Caco-2 (cell line): ENCODE results near the gene RNF112. TPM values are rescaled to one million over a fixed set of nuclear protein-coding genes. Genes with fewer than 3 reads are reported as not detected.
"Not testable (repeated sequence)": the region's sequence is repeated elsewhere in the genome, so short reads cannot be mapped to it uniquely, and the experiment has no call there.

Experiments
- BruUV-seq: library from RNA; stranded (reverse); fragments of 400-500 nt; replicated peaks from 2 replicates; lab custom pipeline; 2021; lab: Mats Ljungman, UMichigan
- CTCF ChIA-PET: fragments of 300-600 bp; sonication (Branson Sonifier 250); formaldehyde crosslinking; loops from one replicate; lab custom pipeline; 2022; ENCODE audit warnings: antibody characterized with exemption; lab: Charles Lee
- POLR2A ChIA-PET: fragments of 300-600 bp; sonication (Branson Sonifier 250); formaldehyde crosslinking; loops from one replicate; lab custom pipeline; 2022; ENCODE audit warnings: antibody characterized with exemption; lab: Charles Lee
- DNase-seq, 2 experiments: peaks; one replicate each; pipeline versions ENCODE4 v3.0.0 to v3.0.0-alpha.2; 2020 to 2022
- H3K27me3 ChIP-seq: replicated peaks from 2 replicates; pipeline ENCODE4 v1.6.0; 2011; ENCODE audit warnings: low read length; ENCODE audit not compliant: control insufficient read depth, insufficient read depth
- H3K36me3 ChIP-seq: 2 replicates; pipeline ENCODE4 v1.5.1; 2011; ENCODE audit warnings: low read length; ENCODE audit not compliant: control insufficient read depth, insufficient read depth
- H3K4me1 ChIP-seq: fragments of 250-450 bp; sonication (Bioruptor Pico); 2 replicates; pipeline ENCODE4 v1.5.1; 2020; ENCODE audit warnings: mild to moderate bottlenecking
- H3K4me3 ChIP-seq: 2 replicates; pipeline ENCODE4 v1.5.1; 2011; ENCODE audit warnings: low read depth, mild to moderate bottlenecking, control low read depth, low read length
- H3K9me3 ChIP-seq: fragments of 250-450 bp; sonication (Bioruptor Pico); 2 replicates; pipeline ENCODE4 v1.5.1; 2020; ENCODE audit warnings: mild to moderate bottlenecking, moderate library complexity
- H3K27ac Mint-ChIP-seq: one replicate; pipeline ENCODE4 v1.8.0; 2022; ENCODE audit warnings: mixed read lengths; ENCODE audit not compliant: unreplicated experiment
- H3K27me3 Mint-ChIP-seq: one replicate; pipeline ENCODE4 v1.8.0; 2022; ENCODE audit warnings: mixed read lengths; ENCODE audit not compliant: insufficient read depth, unreplicated experiment
- H3K36me3 Mint-ChIP-seq: one replicate; pipeline ENCODE4 v1.8.0; 2022; ENCODE audit warnings: mild to moderate bottlenecking, mixed read lengths; ENCODE audit not compliant: insufficient read depth, unreplicated experiment
- H3K4me1 Mint-ChIP-seq: one replicate; pipeline ENCODE4 v1.8.0; 2022; ENCODE audit warnings: low read depth, mixed read lengths; ENCODE audit not compliant: unreplicated experiment
- H3K4me3 Mint-ChIP-seq: one replicate; pipeline ENCODE4 v1.8.0; 2022; ENCODE audit warnings: mild to moderate bottlenecking, moderate library complexity, mixed read lengths; ENCODE audit not compliant: unreplicated experiment
- H3K9me3 Mint-ChIP-seq: one replicate; pipeline ENCODE4 v1.8.0; 2022; ENCODE audit warnings: mixed read lengths; ENCODE audit not compliant: unreplicated experiment
- intact Hi-C: fragments of 100-400 bp; cut with micrococcal nuclease; formaldehyde crosslinking; loops from one replicate; pipeline ENCODE4 v1.10.0; 2022; ENCODE audit not compliant: unreplicated experiment
- total RNA-seq: library from RNA; stranded (reverse); gene quantifications from 2 replicates; pipeline ENCODE4 v1.2.3, GENCODE V29; 2022
- TF ChIP-seq, protein P1 (sequence below), 2 experiments: fragments of 200-600 bp in 1 of 2; IDR thresholded peaks; 1 replicate in 1 of 2; 2 replicates in 1 of 2; pipeline versions ENCODE4 v1.5.1 to v1.8.0; 2011 to 2022; ENCODE audit warnings: antibody characterized with exemption in 1 of 2, control low read depth in 1 of 2, inconsistent platforms in 1 of 2, low read depth in 1 of 2, low read length in 1 of 2, mild to moderate bottlenecking in 1 of 2, moderate library complexity in 1 of 2; ENCODE audit not compliant: insufficient read depth in 1 of 2, severe bottlenecking in 1 of 2, unreplicated experiment in 1 of 2

The RNF112 gene
- total RNA-seq, 1 experiment from 2014 or later = not detected

- no peak for DNase-seq
- BruUV-seq = no TSS peak
- TF ChIP-seq, protein P1, sequence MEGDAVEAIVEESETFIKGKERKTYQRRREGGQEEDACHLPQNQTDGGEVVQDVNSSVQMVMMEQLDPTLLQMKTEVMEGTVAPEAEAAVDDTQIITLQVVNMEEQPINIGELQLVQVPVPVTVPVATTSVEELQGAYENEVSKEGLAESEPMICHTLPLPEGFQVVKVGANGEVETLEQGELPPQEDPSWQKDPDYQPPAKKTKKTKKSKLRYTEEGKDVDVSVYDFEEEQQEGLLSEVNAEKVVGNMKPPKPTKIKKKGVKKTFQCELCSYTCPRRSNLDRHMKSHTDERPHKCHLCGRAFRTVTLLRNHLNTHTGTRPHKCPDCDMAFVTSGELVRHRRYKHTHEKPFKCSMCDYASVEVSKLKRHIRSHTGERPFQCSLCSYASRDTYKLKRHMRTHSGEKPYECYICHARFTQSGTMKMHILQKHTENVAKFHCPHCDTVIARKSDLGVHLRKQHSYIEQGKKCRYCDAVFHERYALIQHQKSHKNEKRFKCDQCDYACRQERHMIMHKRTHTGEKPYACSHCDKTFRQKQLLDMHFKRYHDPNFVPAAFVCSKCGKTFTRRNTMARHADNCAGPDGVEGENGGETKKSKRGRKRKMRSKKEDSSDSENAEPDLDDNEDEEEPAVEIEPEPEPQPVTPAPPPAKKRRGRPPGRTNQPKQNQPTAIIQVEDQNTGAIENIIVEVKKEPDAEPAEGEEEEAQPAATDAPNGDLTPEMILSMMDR (IDR thresholded peaks at IDR 0.05; ENCODE audit: insufficient read depth in 1 of 2, low read depth in 1 of 2, low read length in 1 of 2, severe bottlenecking in 1 of 2, unreplicated experiment in 1 of 2) = no peak
- no peaks in the 10 kb centered on the region; the same call in 1 of the 2 replicates for H3K27me3 ChIP-seq
- H3K27me3 Mint-ChIP-seq = peaks cover 2% of the 10 kb centered on the region
- no peaks in the 10 kb centered on the region for H3K9me3 Mint-ChIP-seq
- no peaks in the 10 kb centered on the region for H3K36me3 ChIP-seq
- H3K4me1 Mint-ChIP-seq = no peaks in the 10 kb centered on the region
- intact Hi-C loops = no loop called here
- no peak overlapping the region for H3K27ac Mint-ChIP-seq
- POLR2A ChIA-PET = no interaction called here
- no peaks in the 10 kb centered on the region for H3K4me1 ChIP-seq
- H3K4me3 ChIP-seq = no peak overlapping the region
- CTCF ChIA-PET = interaction anchor here (2.7 kb wide), 1 partner anchor 94 kb away, joined by 7 read pairs; the partner anchor contains the start of gene B9D1
- H3K4me3 Mint-ChIP-seq = no peak overlapping the region
- H3K9me3 ChIP-seq = no peaks in the 10 kb centered on the region
- H3K36me3 Mint-ChIP-seq = no peaks in the 10 kb centered on the region
Measured at GRCh38 chr17:19457046-19457445, 46.0 kb downstream of the RNF112 start.

GRCh38 chr17:19457830-19458271 lies 46.8 kb downstream of the RNF112 start:
- no peaks in the 10 kb centered on the region for H3K9me3 ChIP-seq
- BruUV-seq = no TSS peak
- no peaks in the 10 kb centered on the region for H3K4me1 Mint-ChIP-seq
- no peak overlapping the region for H3K4me3 Mint-ChIP-seq
- H3K36me3 ChIP-seq = no peaks in the 10 kb centered on the region
- POLR2A ChIA-PET = no interaction called here
- H3K27ac Mint-ChIP-seq = no peak overlapping the region
- H3K36me3 Mint-ChIP-seq = no peaks in the 10 kb centered on the region
- DNase-seq = no peak
- H3K27me3 ChIP-seq = no peaks in the 10 kb centered on the region
- peaks cover 2% of the 10 kb centered on the region for H3K27me3 Mint-ChIP-seq
- H3K4me1 ChIP-seq = no peaks in the 10 kb centered on the region
- CTCF ChIA-PET = interaction anchor here (2.7 kb wide), 1 partner anchor 95 kb away, joined by 7 read pairs; the partner anchor contains the start of gene B9D1
- no peak overlapping the region for H3K4me3 ChIP-seq
- intact Hi-C loops = no loop called here
- H3K9me3 Mint-ChIP-seq = no peaks in the 10 kb centered on the region
- TF ChIP-seq, protein P1 (IDR thresholded peaks at IDR 0.05; ENCODE audit: insufficient read depth in 1 of 2, low read depth in 1 of 2, low read length in 1 of 2, severe bottlenecking in 1 of 2, unreplicated experiment in 1 of 2) = no peak

- H3K9me3 Mint-ChIP-seq, H3K27me3 ChIP-seq, H3K4me3 Mint-ChIP-seq, BruUV-seq, intact Hi-C loops, H3K4me1 ChIP-seq, H3K36me3 Mint-ChIP-seq, H3K27me3 Mint-ChIP-seq, H3K36me3 ChIP-seq, H3K4me3 ChIP-seq, H3K9me3 ChIP-seq, DNase-seq, H3K4me1 Mint-ChIP-seq, H3K27ac Mint-ChIP-seq: not testable (repeated sequence)
- POLR2A ChIA-PET = interaction anchor here (0.9 kb wide), 1 partner anchor 80 kb away, joined by 3 read pairs; the partner anchor contains the start of gene MAPK7
- CTCF ChIA-PET = interaction anchor here (2.7 kb wide), 1 partner anchor 96 kb away, joined by 7 read pairs; the partner anchor contains the start of gene B9D1
Measured at GRCh38 chr17:19458481-19458880, 47.4 kb downstream of the RNF112 start.

GRCh38 chr17:19459018-19459655 lies 48.1 kb downstream of the RNF112 start:
- H3K27me3 ChIP-seq, H3K27me3 Mint-ChIP-seq, H3K36me3 Mint-ChIP-seq, H3K27ac Mint-ChIP-seq, H3K4me3 Mint-ChIP-seq, intact Hi-C loops, CTCF ChIA-PET, BruUV-seq, H3K9me3 Mint-ChIP-seq, H3K4me1 ChIP-seq, H3K36me3 ChIP-seq, H3K9me3 ChIP-seq, H3K4me1 Mint-ChIP-seq, H3K4me3 ChIP-seq, DNase-seq: not testable (repeated sequence)
- POLR2A ChIA-PET = interaction anchor here (0.9 kb wide), 1 partner anchor 81 kb away, joined by 3 read pairs; the partner anchor contains the start of gene MAPK7
